Fibroblast of pulmonary artery (primary cell): ENCODE data around the gene AKAP6.

Experiments
- DNase-seq: peaks from one replicate; pipeline ENCODE4 v3.0.0-alpha.2; 2010; ENCODE audit warnings: low read depth
- H3K4me3 ChIP-seq: replicated peaks from 2 replicates; pipeline ENCODE4 v1.5.1; 2011; ENCODE audit warnings: low read depth, mild to moderate bottlenecking, control low read depth, low read length, moderate library complexity
- CTCF ChIP-seq: IDR thresholded peaks from 2 replicates; pipeline ENCODE4 v1.5.1; 2011; ENCODE audit warnings: mild to moderate bottlenecking, control low read depth, low read length, inconsistent platforms; ENCODE audit errors: missing control alignments

AKAP6 gene

DNA sequence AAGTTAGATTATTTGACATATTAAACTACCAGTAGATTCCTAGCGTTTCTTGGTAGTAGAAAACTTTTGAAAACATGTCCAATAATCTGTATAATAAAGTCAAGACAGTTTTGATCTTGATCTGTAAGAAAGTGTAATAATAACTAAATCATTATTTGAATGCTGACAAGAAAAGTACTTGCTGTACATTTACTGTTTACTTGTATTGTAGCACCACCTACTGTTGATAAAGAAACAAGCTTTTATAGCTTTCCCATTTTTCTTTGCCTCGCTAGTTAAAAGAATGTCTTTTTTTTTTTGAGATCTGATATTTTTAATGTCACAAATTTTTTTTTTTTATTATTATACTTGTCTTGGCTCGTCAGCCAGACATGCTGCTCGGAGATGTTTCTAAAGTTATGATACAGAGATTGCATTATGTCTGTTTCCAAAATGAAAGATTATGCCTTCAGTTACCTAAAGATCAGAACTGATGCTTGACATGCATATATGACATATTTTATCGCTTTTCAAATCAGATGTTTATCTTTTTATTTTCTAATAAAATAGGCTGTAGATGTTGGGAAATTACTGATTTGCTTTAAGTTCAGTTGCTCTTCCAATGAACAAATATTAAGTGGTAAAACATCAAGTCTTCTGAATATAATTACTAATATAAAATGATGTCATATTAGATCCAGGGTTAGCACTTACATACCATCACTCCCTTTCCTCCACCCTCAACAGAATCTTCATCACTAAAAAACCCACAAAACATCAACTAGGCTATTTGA lies 140.5 kb downstream of the AKAP6 start:
- TF ChIP-seq CTCF = peak; percentile 51
- peak; percentile 78 for DNase-seq

DNA sequence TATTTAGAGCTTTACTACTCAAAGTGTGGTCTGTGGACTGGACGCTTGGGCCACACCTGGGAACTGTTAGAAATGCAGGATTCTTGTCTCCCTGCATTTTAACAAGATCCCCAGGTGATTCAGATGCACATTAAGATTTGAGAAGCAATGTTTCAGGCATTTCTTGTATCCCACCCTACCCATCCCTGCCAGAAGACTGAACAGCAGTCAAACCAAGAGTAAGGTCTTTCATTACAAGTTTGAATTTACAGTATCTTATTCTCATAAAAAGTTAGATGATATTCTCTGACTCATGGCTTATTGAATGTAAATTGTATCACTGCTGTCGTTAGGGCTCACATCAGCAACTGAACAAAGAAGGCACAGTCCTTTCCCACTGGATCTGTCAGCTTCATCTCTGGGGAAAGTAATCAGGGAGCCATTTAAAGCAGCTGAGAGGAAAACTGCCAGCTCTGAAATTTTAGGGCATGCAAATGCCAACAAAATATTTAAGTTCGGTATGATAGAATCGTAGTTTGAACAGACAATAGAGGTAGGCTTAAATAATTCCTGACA lies 141.1 kb downstream of the AKAP6 start:
- no peak overlapping the region for H3K4me3 ChIP-seq
- TF ChIP-seq CTCF = no peak
- no peak for DNase-seq

More for the DNA sequence above, 140.5 kb downstream of the AKAP6 start:
- no peak overlapping the region for H3K4me3 ChIP-seq

DNA sequence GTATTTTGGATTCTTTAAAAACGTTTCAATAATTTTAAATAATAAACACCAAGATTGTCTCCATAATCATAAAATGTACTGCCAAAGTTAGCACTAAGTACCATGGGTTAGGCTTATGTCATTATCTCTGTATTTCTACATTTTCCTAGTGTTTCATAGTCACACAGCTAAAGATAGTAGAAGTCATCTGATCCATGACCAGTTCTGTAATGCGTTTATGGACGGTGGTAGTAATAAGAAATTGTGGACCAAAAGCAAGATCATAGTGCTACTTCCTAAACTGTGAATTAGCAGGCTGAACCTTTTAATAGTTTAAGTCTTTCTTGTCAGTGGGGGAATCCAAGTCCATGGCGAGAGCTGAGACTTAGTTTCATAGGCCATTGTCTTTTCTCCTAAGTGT lies 142.1 kb downstream of the AKAP6 start:
- H3K4me3 ChIP-seq = no peak overlapping the region
- DNase-seq = no peak
- no peak for TF ChIP-seq CTCF

GRCh38 chr14:32472076-32472475 lies 143.0 kb downstream of the AKAP6 start:
- DNase-seq = no peak
- TF ChIP-seq CTCF = no peak
- H3K4me3 ChIP-seq = no peak overlapping the region

- no peak overlapping the region for H3K4me3 ChIP-seq
Measured at GRCh38 chr14:32472512-32473463, 143.7 kb downstream of the AKAP6 start.

GRCh38 chr14:32473464-32473855 lies 144.4 kb downstream of the AKAP6 start:
- TF ChIP-seq CTCF = no peak
- no peak for DNase-seq
- H3K4me3 ChIP-seq = no peak overlapping the region

More at GRCh38 chr14:32472512-32473463, 143.7 kb downstream of the AKAP6 start:
- TF ChIP-seq CTCF = no peak
- peak; percentile 69 for DNase-seq
